RWPE1 (cell line): ENCODE data around the gene TRIP13.
"Not testable (repeated sequence)": the region's sequence is repeated elsewhere in the genome, so short reads cannot be mapped to it uniquely, and the experiment has no call there.

ENCODE experiments used
- CTCF ChIA-PET: fragments of 350-600 bp; sonication (Branson Sonifier 250); formaldehyde crosslinking; extraction: SDS; loops from one replicate; lab custom pipeline; 2021; lab: Yijun Ruan, JAX
- POLR2A ChIA-PET: fragments of 400-600 bp; formaldehyde crosslinking; extraction: SDS; loops from one replicate; lab custom pipeline; 2020; ENCODE audit warnings: antibody characterized with exemption; ENCODE audit not compliant: low non-redundant PET; lab: Yijun Ruan, JAX
- DNase-seq: peaks from one replicate; pipeline ENCODE4 v3.0.0; 2012; ENCODE audit warnings: low spot score
- H3K27ac ChIP-seq: fragments of 450-650 bp; 2 replicates; pipeline ENCODE4 v1.5.1; 2017
- CTCF ChIP-seq: fragments of 450-650 bp; conservative IDR thresholded peaks from 2 replicates; pipeline ENCODE4 v1.5.1; 2017; ENCODE audit warnings: low read depth, mild to moderate bottlenecking

Gene TRIP13

GRCh38 chr5:849651-850301 lies 42.9 kb upstream of the TRIP13 start:
- CTCF ChIA-PET: interaction anchor here (0.7 kb wide), 1 partner anchor 210 kb away, joined by 5 read pairs; no protein-coding TSS in a partner anchor
- POLR2A ChIA-PET: no interaction called here
- H3K27ac ChIP-seq: no peak overlapping the region
- no peak for TF ChIP-seq CTCF
- DNase-seq: no peak

- ChIA-PET CTCF (interaction anchor here (0.7 kb wide), 1 partner anchor 210 kb away, joined by 5 read pairs; no protein-coding TSS in a partner anchor), POLR2A (no interaction called here)
- TF ChIP-seq CTCF: no peak
Measured at GRCh38 chr5:850511-851006, 42.1 kb upstream of the TRIP13 start, which contains the start of gene ZDHHC11. ZDHHC11 (minus strand) TSS chr5:850986; CDS start chr5:850602, 384 bp downstream.

GRCh38 chr5:851076-851475 lies 41.6 kb upstream of the TRIP13 start:
- no peak overlapping the region for H3K27ac ChIP-seq
- CTCF ChIA-PET: interaction anchor here (0.5 kb wide), 1 partner anchor 10 kb away, joined by 3 read pairs; no protein-coding TSS in a partner anchor
- TF ChIP-seq CTCF: no peak
- DNase-seq: no peak
- POLR2A ChIA-PET: no interaction called here

More at GRCh38 chr5:850511-851006, 42.1 kb upstream of the TRIP13 start, which contains the start of gene ZDHHC11:
- no peak within 1 kb of the TSS for H3K27ac ChIP-seq
- DNase-seq: no peak

GRCh38 chr5:851553-851952 lies 41.1 kb upstream of the TRIP13 start:
- ChIA-PET CTCF (interaction anchor here (0.5 to 1.1 kb wide), 2 partner anchors 9 to 10 kb away, joined by 3 read pairs; no protein-coding TSS in a partner anchor), POLR2A (no interaction called here)
- no peak overlapping the region for H3K27ac ChIP-seq
- DNase-seq: no peak
- no peak for TF ChIP-seq CTCF

- DNase-seq: no peak
- no peak overlapping the region for H3K27ac ChIP-seq
- TF ChIP-seq CTCF: no peak
- ChIA-PET POLR2A (no interaction called here), CTCF (interaction anchor here (1.1 kb wide), 1 partner anchor 10 kb away, joined by 3 read pairs; no protein-coding TSS in a partner anchor)
Measured at GRCh38 chr5:852018-852417, 40.7 kb upstream of the TRIP13 start.

- H3K27ac ChIP-seq: no peak overlapping the region
- ChIA-PET CTCF (interaction anchor here (0.6 to 1.1 kb wide), 2 partner anchors 9 to 183 kb away, joined by 3 read pairs; no protein-coding TSS in a partner anchor), POLR2A (no interaction called here)
- DNase-seq: no peak
- no peak for TF ChIP-seq CTCF
Measured at GRCh38 chr5:852431-853401, 40.0 kb upstream of the TRIP13 start.

GRCh38 chr5:853416-854090 lies 39.1 kb upstream of the TRIP13 start:
- CTCF ChIA-PET: interaction anchor here (0.7 kb wide), 1 partner anchor 8 kb away, joined by 3 read pairs; no protein-coding TSS in a partner anchor
- H3K27ac ChIP-seq, DNase-seq, POLR2A ChIA-PET: not testable (repeated sequence)
